ENCODE results near the gene SLC35F3.

DNA sequence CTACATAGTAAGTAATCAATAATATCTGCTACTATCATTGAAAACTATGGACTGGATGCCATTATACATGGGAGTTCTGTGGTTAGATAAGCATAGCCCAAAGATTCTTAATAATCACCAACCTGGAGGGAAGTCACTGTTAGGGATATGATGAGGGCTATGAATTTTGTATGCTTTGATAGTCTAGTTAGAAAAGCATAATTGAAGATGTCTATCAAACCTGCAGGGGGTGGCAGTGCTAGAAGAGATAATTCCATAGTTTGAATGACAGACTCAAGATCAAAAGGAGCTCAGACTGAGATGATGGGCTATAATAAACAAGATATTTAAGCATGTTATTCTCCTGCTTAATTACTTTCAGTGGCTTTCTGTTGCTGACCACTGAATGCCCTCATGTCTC is 453.4 kb downstream of the SLC35F3 start:
- TF ChIP-seq, protein P1, sequence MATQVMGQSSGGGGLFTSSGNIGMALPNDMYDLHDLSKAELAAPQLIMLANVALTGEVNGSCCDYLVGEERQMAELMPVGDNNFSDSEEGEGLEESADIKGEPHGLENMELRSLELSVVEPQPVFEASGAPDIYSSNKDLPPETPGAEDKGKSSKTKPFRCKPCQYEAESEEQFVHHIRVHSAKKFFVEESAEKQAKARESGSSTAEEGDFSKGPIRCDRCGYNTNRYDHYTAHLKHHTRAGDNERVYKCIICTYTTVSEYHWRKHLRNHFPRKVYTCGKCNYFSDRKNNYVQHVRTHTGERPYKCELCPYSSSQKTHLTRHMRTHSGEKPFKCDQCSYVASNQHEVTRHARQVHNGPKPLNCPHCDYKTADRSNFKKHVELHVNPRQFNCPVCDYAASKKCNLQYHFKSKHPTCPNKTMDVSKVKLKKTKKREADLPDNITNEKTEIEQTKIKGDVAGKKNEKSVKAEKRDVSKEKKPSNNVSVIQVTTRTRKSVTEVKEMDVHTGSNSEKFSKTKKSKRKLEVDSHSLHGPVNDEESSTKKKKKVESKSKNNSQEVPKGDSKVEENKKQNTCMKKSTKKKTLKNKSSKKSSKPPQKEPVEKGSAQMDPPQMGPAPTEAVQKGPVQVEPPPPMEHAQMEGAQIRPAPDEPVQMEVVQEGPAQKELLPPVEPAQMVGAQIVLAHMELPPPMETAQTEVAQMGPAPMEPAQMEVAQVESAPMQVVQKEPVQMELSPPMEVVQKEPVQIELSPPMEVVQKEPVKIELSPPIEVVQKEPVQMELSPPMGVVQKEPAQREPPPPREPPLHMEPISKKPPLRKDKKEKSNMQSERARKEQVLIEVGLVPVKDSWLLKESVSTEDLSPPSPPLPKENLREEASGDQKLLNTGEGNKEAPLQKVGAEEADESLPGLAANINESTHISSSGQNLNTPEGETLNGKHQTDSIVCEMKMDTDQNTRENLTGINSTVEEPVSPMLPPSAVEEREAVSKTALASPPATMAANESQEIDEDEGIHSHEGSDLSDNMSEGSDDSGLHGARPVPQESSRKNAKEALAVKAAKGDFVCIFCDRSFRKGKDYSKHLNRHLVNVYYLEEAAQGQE (IDR thresholded peaks at IDR 0.05; ENCODE audit: low read depth, low read length): no peak
- TF ChIP-seq, protein P2, sequence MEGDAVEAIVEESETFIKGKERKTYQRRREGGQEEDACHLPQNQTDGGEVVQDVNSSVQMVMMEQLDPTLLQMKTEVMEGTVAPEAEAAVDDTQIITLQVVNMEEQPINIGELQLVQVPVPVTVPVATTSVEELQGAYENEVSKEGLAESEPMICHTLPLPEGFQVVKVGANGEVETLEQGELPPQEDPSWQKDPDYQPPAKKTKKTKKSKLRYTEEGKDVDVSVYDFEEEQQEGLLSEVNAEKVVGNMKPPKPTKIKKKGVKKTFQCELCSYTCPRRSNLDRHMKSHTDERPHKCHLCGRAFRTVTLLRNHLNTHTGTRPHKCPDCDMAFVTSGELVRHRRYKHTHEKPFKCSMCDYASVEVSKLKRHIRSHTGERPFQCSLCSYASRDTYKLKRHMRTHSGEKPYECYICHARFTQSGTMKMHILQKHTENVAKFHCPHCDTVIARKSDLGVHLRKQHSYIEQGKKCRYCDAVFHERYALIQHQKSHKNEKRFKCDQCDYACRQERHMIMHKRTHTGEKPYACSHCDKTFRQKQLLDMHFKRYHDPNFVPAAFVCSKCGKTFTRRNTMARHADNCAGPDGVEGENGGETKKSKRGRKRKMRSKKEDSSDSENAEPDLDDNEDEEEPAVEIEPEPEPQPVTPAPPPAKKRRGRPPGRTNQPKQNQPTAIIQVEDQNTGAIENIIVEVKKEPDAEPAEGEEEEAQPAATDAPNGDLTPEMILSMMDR (IDR thresholded peaks at IDR 0.05): no peak
- TF ChIP-seq TCF12 (IDR thresholded peaks at IDR 0.05) (no peak), EP300 (IDR thresholded peaks at IDR 0.05; ENCODE audit: borderline replicate concordance in 1 of 2, low read depth in 1 of 2, low read length in 1 of 2) (no peak), CHD2 (IDR thresholded peaks at IDR 0.05; ENCODE audit: low read length, partially characterized antibody) (no peak), YY1 (IDR thresholded peaks at IDR 0.05; ENCODE audit: low read depth) (no peak), JUND (IDR thresholded peaks at IDR 0.05) (no peak), SIN3A (IDR thresholded peaks at IDR 0.05; ENCODE audit: borderline replicate concordance, low read depth, low read length) (no peak), EZH2phosphoT487 (IDR thresholded peaks at IDR 0.05; ENCODE audit: borderline replicate concordance, low read depth) (no peak), NRF1 (IDR thresholded peaks at IDR 0.05; ENCODE audit: low read depth, low read length) (no peak), RFX5 (IDR thresholded peaks at IDR 0.05; ENCODE audit: low read length) (no peak), MXI1 (IDR thresholded peaks at IDR 0.05; ENCODE audit: low read depth, low read length) (no peak)
- TF ChIP-seq, protein P3, sequence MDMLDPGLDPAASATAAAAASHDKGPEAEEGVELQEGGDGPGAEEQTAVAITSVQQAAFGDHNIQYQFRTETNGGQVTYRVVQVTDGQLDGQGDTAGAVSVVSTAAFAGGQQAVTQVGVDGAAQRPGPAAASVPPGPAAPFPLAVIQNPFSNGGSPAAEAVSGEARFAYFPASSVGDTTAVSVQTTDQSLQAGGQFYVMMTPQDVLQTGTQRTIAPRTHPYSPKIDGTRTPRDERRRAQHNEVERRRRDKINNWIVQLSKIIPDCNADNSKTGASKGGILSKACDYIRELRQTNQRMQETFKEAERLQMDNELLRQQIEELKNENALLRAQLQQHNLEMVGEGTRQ (IDR thresholded peaks at IDR 0.05; ENCODE audit: borderline replicate concordance, low read depth, low read length): no peak

All from SK-N-SH (cell line).